Measurements from ENCODE around the gene VPS13A. TPM values are rescaled to one million over a fixed set of nuclear protein-coding genes. Genes with fewer than 3 reads are reported as not detected.
A peak's percentile ranks its signal among the peaks of the same experiment; 100 is the strongest.

The VPS13A gene
- total and polyA plus RNA-seq, 8 donors: 3.1 to 87.6 (median 29.2) TPM

GRCh38 chr9:77211561-77211960, 34.2 kb downstream of the VPS13A start:
- WGBS, 5 donors: 92 to 99% (median 96%) methylated on average over 6 of the region's 6 CpGs
- Histone ChIP-seq H3K9me3 (no peaks in the 10 kb centered on the region), H3K4me3 (no peak overlapping the region), H3K4me1 (no peaks in the 10 kb centered on the region), H3K36me3 (peaks cover 0 to 68% (median 48%) of the 10 kb centered on the region in 4 donors), H3K27ac (no peak overlapping the region), H3K27me3 (no peaks in the 10 kb centered on the region)
- TF ChIP-seq CTCF (IDR thresholded peaks at IDR 0.05): no peak
- no peak for TF ChIP-seq EP300 (IDR thresholded peaks at IDR 0.05)
- TF ChIP-seq POLR2AphosphoS5 (IDR thresholded peaks at IDR 0.05): no peak
- TF ChIP-seq POLR2A (IDR thresholded peaks at IDR 0.05): no peak
- DNase-seq: no peak
- intact Hi-C loops (cut with DNase I; ENCODE audit: low total_unique reads): no loop called here

GRCh38 chr9:77212801-77213200, 35.5 kb downstream of the VPS13A start:
- intact Hi-C loops (cut with DNase I; ENCODE audit: low total_unique reads): no loop called here
- Histone ChIP-seq H3K36me3 (peaks cover 0 to 70% (median 49%) of the 10 kb centered on the region in 4 donors), H3K4me3 (no peak overlapping the region), H3K27ac (no peak overlapping the region), H3K4me1 (no peaks in the 10 kb centered on the region), H3K27me3 (no peaks in the 10 kb centered on the region), H3K9me3 (no peaks in the 10 kb centered on the region)
- TF ChIP-seq POLR2AphosphoS5 (IDR thresholded peaks at IDR 0.05) (no peak), CTCF (IDR thresholded peaks at IDR 0.05) (no peak), EP300 (IDR thresholded peaks at IDR 0.05) (no peak), POLR2A (IDR thresholded peaks at IDR 0.05) (no peak)
- WGBS, 5 donors: 74 to 86% (median 80%) methylated on average over 1 of the region's 1 CpG
- DNase-seq: no peak

DNA sequence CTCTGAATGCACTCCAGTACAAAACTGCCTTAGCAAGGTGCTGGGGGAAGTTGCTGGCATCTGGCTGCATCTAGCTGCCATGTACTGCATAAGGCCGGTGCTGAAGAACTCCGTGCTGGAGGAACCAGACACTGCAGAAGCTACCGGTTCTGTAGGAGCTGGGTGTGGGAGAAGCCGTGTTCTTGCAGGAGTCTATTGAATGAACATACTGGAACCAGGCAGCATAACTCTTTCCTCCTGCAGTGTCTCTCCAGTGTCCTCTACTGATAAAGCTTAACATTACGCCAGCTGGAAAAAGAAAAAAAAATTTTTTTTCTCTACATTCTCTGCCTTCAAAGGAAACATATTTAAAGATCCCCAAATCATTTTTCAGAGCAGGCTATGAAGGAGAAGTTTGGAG, 38.5 kb downstream of the VPS13A start:
- no peak for TF ChIP-seq CTCF (IDR thresholded peaks at IDR 0.05)
- TF ChIP-seq POLR2A (IDR thresholded peaks at IDR 0.05): no peak
- no peak for TF ChIP-seq POLR2AphosphoS5 (IDR thresholded peaks at IDR 0.05)
- Histone ChIP-seq H3K27me3 (no peaks in the 10 kb centered on the region), H3K4me1 (no peaks in the 10 kb centered on the region), H3K4me3 (no peak overlapping the region), H3K27ac (no peak overlapping the region), H3K36me3 (peaks cover 0 to 66% (median 42%) of the 10 kb centered on the region in 4 donors), H3K9me3 (no peaks in the 10 kb centered on the region)
- peak in 1 of 2 donors; percentile 8 for DNase-seq
- WGBS, 5 donors: 85 to 90% (median 86%) methylated on average over 5 of the region's 5 CpGs
- intact Hi-C loops (cut with DNase I; ENCODE audit: low total_unique reads): no loop called here

GRCh38 chr9:77218612-77219011, 41.3 kb downstream of the VPS13A start:
- Histone ChIP-seq H3K27ac (no peak overlapping the region), H3K9me3 (no peaks in the 10 kb centered on the region), H3K4me1 (no peaks in the 10 kb centered on the region), H3K27me3 (no peaks in the 10 kb centered on the region), H3K36me3 (peaks cover 0 to 59% (median 38%) of the 10 kb centered on the region in 4 donors), H3K4me3 (no peak overlapping the region)
- TF ChIP-seq POLR2A (IDR thresholded peaks at IDR 0.05) (no peak), EP300 (IDR thresholded peaks at IDR 0.05) (no peak)
- WGBS, 5 donors: 72 to 91% (median 89%) methylated on average over 3 of the region's 3 CpGs
- intact Hi-C loops (cut with DNase I; ENCODE audit: low total_unique reads): no loop called here
- peak in 1 of 2 donors; percentile 9 for DNase-seq

GRCh38 chr9:77221431-77221830, 44.1 kb downstream of the VPS13A start:
- H3K27ac ChIP-seq: no peak overlapping the region
- TF ChIP-seq CTCF (IDR thresholded peaks at IDR 0.05) (no peak), EP300 (IDR thresholded peaks at IDR 0.05) (no peak), POLR2AphosphoS5 (IDR thresholded peaks at IDR 0.05) (no peak), POLR2A (IDR thresholded peaks at IDR 0.05) (no peak)
- intact Hi-C loops (cut with DNase I; ENCODE audit: low total_unique reads): no loop called here
- H3K4me3 ChIP-seq: no peak overlapping the region
- peaks cover 7 to 57% (median 39%) of the 10 kb centered on the region in 4 donors for H3K36me3 ChIP-seq
- no peak for DNase-seq
- 93 to 99% (median 95%) methylated on average over 3 of the region's 3 CpGs for WGBS, 5 donors
- no peaks in the 10 kb centered on the region for H3K9me3 ChIP-seq
- no peaks in the 10 kb centered on the region for H3K27me3 ChIP-seq
- H3K4me1 ChIP-seq: no peaks in the 10 kb centered on the region
